ENCODE measurements around the gene STMN1. TPM values are rescaled to one million over a fixed set of nuclear protein-coding genes. Genes with fewer than 3 reads are reported as not detected.

The STMN1 gene
- total RNA-seq, 1 donor from 2014 or later = 591 TPM

GRCh38 chr1:25864434-25864833 is 41.8 kb downstream of the STMN1 start:
- Mint-ChIP-seq H3K27ac (peak overlapping the region; percentile 56), H3K36me3 (peaks cover 32% of the 10 kb centered on the region), H3K4me1 (ENCODE audit: unreplicated experiment) (peaks cover 35% of the 10 kb centered on the region), H3K4me3 (no peak overlapping the region), H3K27me3 (no peaks in the 10 kb centered on the region), H3K9me3 (no peaks in the 10 kb centered on the region)
- no peak for TF ChIP-seq CTCF (conservative IDR thresholded peaks at IDR 0.05)
- DNase-seq (ENCODE audit: extremely low spot score, unreplicated experiment) = no peak

- Mint-ChIP-seq H3K4me1 (ENCODE audit: unreplicated experiment) (peaks cover 40% of the 10 kb centered on the region), H3K27me3 (no peaks in the 10 kb centered on the region), H3K27ac (no peak overlapping the region), H3K9me3 (no peaks in the 10 kb centered on the region), H3K4me3 (no peak overlapping the region), H3K36me3 (peaks cover 32% of the 10 kb centered on the region)
- peak; percentile 51 for DNase-seq (ENCODE audit: extremely low spot score, unreplicated experiment)
- TF ChIP-seq CTCF (conservative IDR thresholded peaks at IDR 0.05) = no peak
These were observed 42.5 kb downstream of the STMN1 start for GRCh38 chr1:25863486-25864262.

GRCh38 chr1:25862785-25863485 is 43.3 kb downstream of the STMN1 start:
- Mint-ChIP-seq H3K27ac (no peak overlapping the region), H3K36me3 (peaks cover 32% of the 10 kb centered on the region), H3K4me3 (no peak overlapping the region), H3K27me3 (no peaks in the 10 kb centered on the region), H3K4me1 (ENCODE audit: unreplicated experiment) (peaks cover 46% of the 10 kb centered on the region), H3K9me3 (no peaks in the 10 kb centered on the region)
- DNase-seq (ENCODE audit: extremely low spot score, unreplicated experiment) = peak; percentile 62
- no peak for TF ChIP-seq CTCF (conservative IDR thresholded peaks at IDR 0.05)

- peak; percentile 44 for DNase-seq (ENCODE audit: extremely low spot score, unreplicated experiment)
- H3K36me3 Mint-ChIP-seq = peaks cover 32% of the 10 kb centered on the region
- no peaks in the 10 kb centered on the region for H3K9me3 Mint-ChIP-seq
- no peaks in the 10 kb centered on the region for H3K27me3 Mint-ChIP-seq
- H3K4me3 Mint-ChIP-seq = peak overlapping the region; percentile 77
- H3K4me1 Mint-ChIP-seq (ENCODE audit: unreplicated experiment) = peaks cover 39% of the 10 kb centered on the region
- peak overlapping the region; percentile 83 for H3K27ac Mint-ChIP-seq
- TF ChIP-seq CTCF (conservative IDR thresholded peaks at IDR 0.05) = no peak
These were observed 44.6 kb downstream of the STMN1 start for GRCh38 chr1:25861316-25862286.

Measured in type B pancreatic cell (in vitro differentiated cells).